ENCODE measurements around the gene ALX3.
"Not testable (repeated sequence)": the region's sequence is repeated elsewhere in the genome, so short reads cannot be mapped to it uniquely, and the experiment has no call there.

ALX3 gene

GRCh38 chr1:110089561-110090275 is 19.2 kb upstream of the ALX3 start:
- no peak for DNase-seq (ENCODE audit: low read depth, low spot score)

- no peak for DNase-seq (ENCODE audit: low read depth, low spot score)
Measured at GRCh38 chr1:110088739-110089316, 18.4 kb upstream of the ALX3 start.

GRCh38 chr1:110087812-110088738 is 17.6 kb upstream of the ALX3 start:
- DNase-seq (ENCODE audit: low read depth, low spot score) = no peak

- DNase-seq (ENCODE audit: low read depth, low spot score) = no peak
Measured at GRCh38 chr1:110086961-110087360, 16.5 kb upstream of the ALX3 start.

- no peak for DNase-seq (ENCODE audit: low read depth, low spot score)
Measured at GRCh38 chr1:110085671-110086070, 15.2 kb upstream of the ALX3 start.

GRCh38 chr1:110084227-110085078 is 14.0 kb upstream of the ALX3 start:
- DNase-seq (ENCODE audit: low read depth, low spot score) = no peak

GRCh38 chr1:110083866-110084226 is 13.4 kb upstream of the ALX3 start:
- no peak for DNase-seq (ENCODE audit: low read depth, low spot score)

GRCh38 chr1:110083061-110083865 is 12.8 kb upstream of the ALX3 start:
- DNase-seq (ENCODE audit: low read depth, low spot score) = no peak

- no peak for DNase-seq (ENCODE audit: low read depth, low spot score)
Measured at GRCh38 chr1:110082477-110082876, 12.0 kb upstream of the ALX3 start.

- no peak for DNase-seq (ENCODE audit: low read depth, low spot score)
Measured at GRCh38 chr1:110081061-110081460, 10.6 kb upstream of the ALX3 start.

GRCh38 chr1:110079995-110080394 is 9.5 kb upstream of the ALX3 start:
- not testable (repeated sequence) for DNase-seq (ENCODE audit: low read depth, low spot score)

- no peak for DNase-seq (ENCODE audit: low read depth, low spot score)
Measured at GRCh38 chr1:110076789-110077500, 6.5 kb upstream of the ALX3 start.

GRCh38 chr1:110074166-110074565 is 3.7 kb upstream of the ALX3 start:
- no peak for DNase-seq (ENCODE audit: low read depth, low spot score)

GRCh38 chr1:110070282-110070669 is 196 bp downstream of the ALX3 start:
- DNase-seq (ENCODE audit: low read depth, low spot score) = no peak

GRCh38 chr1:110069404-110070281 is 829 bp downstream of the ALX3 start:
- DNase-seq (ENCODE audit: low read depth, low spot score) = no peak

GRCh38 chr1:110068646-110069403 is 1.6 kb downstream of the ALX3 start:
- no peak for DNase-seq (ENCODE audit: low read depth, low spot score)

- DNase-seq (ENCODE audit: low read depth, low spot score) = no peak
Measured at GRCh38 chr1:110067893-110068645, 2.4 kb downstream of the ALX3 start.

- no peak for DNase-seq (ENCODE audit: low read depth, low spot score)
Measured at GRCh38 chr1:110067479-110067892, 3.0 kb downstream of the ALX3 start.
